Osteoblast (primary cell): Measurements from ENCODE around the gene GUCA1A. TPM values are rescaled to one million over a fixed set of nuclear protein-coding genes. Genes with fewer than 3 reads are reported as not detected.
"Not testable (repeated sequence)": the region's sequence is repeated elsewhere in the genome, so short reads cannot be mapped to it uniquely, and the experiment has no call there.

Experiments used
- DNase-seq: peaks from one replicate; pipeline ENCODE4 v3.0.0; 2011; ENCODE audit warnings: low spot score, mixed read lengths; ENCODE audit not compliant: insufficient read length; ENCODE audit errors: missing footprints
- H2AFZ ChIP-seq: 2 replicates; pipeline ENCODE4 v1.6.0; 2011; ENCODE audit warnings: mild to moderate bottlenecking, low read length
- H3K27ac ChIP-seq: 2 replicates; pipeline ENCODE4 v1.5.1; 2011; ENCODE audit warnings: mild to moderate bottlenecking, low read depth, low read length, moderate library complexity
- H3K27me3 ChIP-seq: 2 replicates; pipeline ENCODE4 v1.6.0; 2012; ENCODE audit warnings: mild to moderate bottlenecking, control low read depth, inconsistent platforms, low read length, moderate library complexity; ENCODE audit not compliant: insufficient read depth
- H3K36me3 ChIP-seq: 2 replicates; pipeline ENCODE4 v1.5.1; 2011; ENCODE audit warnings: mild to moderate bottlenecking, low read length, control low read depth, moderate library complexity; ENCODE audit not compliant: insufficient read depth
- H3K4me1 ChIP-seq: 2 replicates; pipeline ENCODE4 v1.5.1; 2011; ENCODE audit warnings: mild to moderate bottlenecking, low read length, control low read depth, moderate library complexity; ENCODE audit not compliant: insufficient read depth
- H3K4me2 ChIP-seq: 2 replicates; pipeline ENCODE4 v1.6.0; 2011; ENCODE audit warnings: mild to moderate bottlenecking, low read length; ENCODE audit not compliant: insufficient read depth
- H3K4me3 ChIP-seq: fragments of 200-600 bp; sonication (generic); 3 replicates; pipeline ENCODE4 v1.5.1; 2012; ENCODE audit warnings: mild to moderate bottlenecking, low read length, inconsistent platforms; ENCODE audit not compliant: insufficient read depth
- H3K79me2 ChIP-seq: 2 replicates; pipeline ENCODE4 v1.6.0; 2012; ENCODE audit warnings: mild to moderate bottlenecking, low read length, control low read depth, inconsistent platforms; ENCODE audit not compliant: insufficient read depth
- H3K9me3 ChIP-seq: 2 replicates; pipeline ENCODE4 v1.5.1; 2011; ENCODE audit warnings: low read depth, low read length, control low read depth
- H4K20me1 ChIP-seq: 2 replicates; pipeline ENCODE4 v1.6.0; 2012; ENCODE audit warnings: mild to moderate bottlenecking, low read length, control low read depth; ENCODE audit not compliant: insufficient read depth
- CTCF ChIP-seq: IDR thresholded peaks from 2 replicates; pipeline ENCODE4 v1.5.1; 2011; ENCODE audit warnings: mild to moderate bottlenecking, low read depth, low read length, moderate library complexity; ENCODE audit errors: extremely low read depth
- total RNA-seq: library from RNA; depleted of rRNA; stranded (reverse); fragments of >200 nt; gene quantifications from 2 replicates; pipeline ENCODE4 v1.2.3, GENCODE V29; 2012

The GUCA1A gene
- total RNA-seq, 1 donor, result not detected

- Histone ChIP-seq H3K4me1 (peaks cover 5% of the 10 kb centered on the region), H3K36me3 (no peaks in the 10 kb centered on the region), H3K27me3 (no peaks in the 10 kb centered on the region), H3K4me3 (no peak overlapping the region), H2AFZ (no peak overlapping the region), H3K27ac (no peak overlapping the region), H3K4me2 (no peak overlapping the region), H3K79me2 (no peaks in the 10 kb centered on the region), H4K20me1 (no peaks in the 10 kb centered on the region), H3K9me3 (no peaks in the 10 kb centered on the region)
- TF ChIP-seq CTCF, result no peak
- DNase-seq, result peak; percentile 53
These were observed 26.0 kb upstream of the GUCA1A start for GRCh38 chr6:42147138-42147562.

GRCh38 chr6:42148058-42148457, 25.1 kb upstream of the GUCA1A start:
- Histone ChIP-seq H2AFZ (no peak overlapping the region), H3K36me3 (no peaks in the 10 kb centered on the region), H3K4me3 (no peak overlapping the region), H3K27ac (no peak overlapping the region), H3K9me3 (no peaks in the 10 kb centered on the region), H3K4me2 (no peak overlapping the region), H4K20me1 (no peaks in the 10 kb centered on the region), H3K79me2 (no peaks in the 10 kb centered on the region), H3K4me1 (no peaks in the 10 kb centered on the region), H3K27me3 (no peaks in the 10 kb centered on the region)
- no peak for TF ChIP-seq CTCF
- peak; percentile 81 for DNase-seq

- no peaks in the 10 kb centered on the region for H3K27me3 ChIP-seq
- TF ChIP-seq CTCF, result no peak
- H3K79me2 ChIP-seq, result no peaks in the 10 kb centered on the region
- no peaks in the 10 kb centered on the region for H3K4me1 ChIP-seq
- no peak for DNase-seq
- H3K4me3 ChIP-seq, result no peak overlapping the region
- no peaks in the 10 kb centered on the region for H3K9me3 ChIP-seq
- no peak overlapping the region for H3K27ac ChIP-seq
- H2AFZ ChIP-seq, result no peak overlapping the region
- H3K4me2 ChIP-seq, result no peak overlapping the region
- no peaks in the 10 kb centered on the region for H4K20me1 ChIP-seq
- H3K36me3 ChIP-seq, result no peaks in the 10 kb centered on the region
These were observed 22.9 kb upstream of the GUCA1A start for GRCh38 chr6:42150254-42150653.

- no peaks in the 10 kb centered on the region for H3K4me1 ChIP-seq
- DNase-seq, result no peak
- H2AFZ ChIP-seq, result no peak overlapping the region
- H3K79me2 ChIP-seq, result no peaks in the 10 kb centered on the region
- H3K4me3 ChIP-seq, result no peak overlapping the region
- H3K27ac ChIP-seq, result no peak overlapping the region
- no peaks in the 10 kb centered on the region for H3K27me3 ChIP-seq
- no peaks in the 10 kb centered on the region for H3K36me3 ChIP-seq
- no peak for TF ChIP-seq CTCF
- no peaks in the 10 kb centered on the region for H3K9me3 ChIP-seq
- H4K20me1 ChIP-seq, result no peaks in the 10 kb centered on the region
- no peak overlapping the region for H3K4me2 ChIP-seq
These were observed 21.1 kb upstream of the GUCA1A start for GRCh38 chr6:42152024-42152423.

GRCh38 chr6:42152528-42153213, 20.5 kb upstream of the GUCA1A start:
- not testable (repeated sequence) for H4K20me1 ChIP-seq, H3K27me3 ChIP-seq, H2AFZ ChIP-seq, H3K4me3 ChIP-seq, DNase-seq, H3K36me3 ChIP-seq, H3K9me3 ChIP-seq, H3K4me2 ChIP-seq, H3K79me2 ChIP-seq, H3K4me1 ChIP-seq, H3K27ac ChIP-seq
